Measurements from ENCODE around the gene EHHADH. TPM values are rescaled to one million over a fixed set of nuclear protein-coding genes. Genes with fewer than 3 reads are reported as not detected.

Gene EHHADH
- total and polyA plus RNA-seq, 9 of the 15 experiments (the other 6 are each of a cell fraction or from before 2014, with no cell fraction given): 3.6 to 6.4 (median 5.4) TPM

- POLR2A ChIA-PET: no interaction called here
- WGBS (ENCODE audit: insufficient coverage, low coverage, missing lambda C conversion rate): 12% methylated on average over 3 of the region's 3 CpGs
- peak; percentile 77 for ATAC-seq
- TF ChIP-seq DEAF1 (CRISPR knock-in tag; IDR thresholded peaks at IDR 0.05): no peak
- TF ChIP-seq ZNF644 (tag; IDR thresholded peaks at IDR 0.05; ENCODE audit: low read depth): no peak
- no peak for TF ChIP-seq JUN (IDR thresholded peaks at IDR 0.05; ENCODE audit: borderline replicate concordance, low read depth, low read length)
- TF ChIP-seq JUN (CRISPR knock-in tag; IDR thresholded peaks at IDR 0.05; ENCODE audit: borderline replicate concordance): no peak
- TF ChIP-seq MAFF (IDR thresholded peaks at IDR 0.05; ENCODE audit: low read length): peak; percentile 26; the same call in 1 of the 2 replicates
- 0 out of 2 replicates have a peak, but pooled peaks have one; percentile 8 for TF ChIP-seq PKNOX1 (IDR thresholded peaks at IDR 0.05)
- no peak for TF ChIP-seq NFIC (IDR thresholded peaks at IDR 0.05)
- TF ChIP-seq SMARCA4 (IDR thresholded peaks at IDR 0.05): 0 out of 2 replicates have a peak, but pooled peaks have one; percentile 43
- no peak for TF ChIP-seq THAP7 (CRISPR knock-in tag; IDR thresholded peaks at IDR 0.05)
- TF ChIP-seq POU5F1 (IDR thresholded peaks at IDR 0.05; ENCODE audit: borderline replicate concordance, low read depth, low read length, partially characterized antibody): no peak
- TF ChIP-seq BCLAF1 (IDR thresholded peaks at IDR 0.05; ENCODE audit: borderline replicate concordance in 1 of 2, control insufficient read depth in 1 of 2, low read depth in 2 of 2, low read length in 1 of 2): no peak
- no peak for TF ChIP-seq ZNF347 (CRISPR knock-in tag; IDR thresholded peaks at IDR 0.05; ENCODE audit: low read depth)
- no peak for TF ChIP-seq GTF2A2 (tag; IDR thresholded peaks at IDR 0.05)
- TF ChIP-seq ZNF133 (CRISPR knock-in tag; IDR thresholded peaks at IDR 0.05): no peak
Measured at GRCh38 chr3:185290266-185290665, 36.4 kb upstream of the EHHADH start.

More at GRCh38 chr3:185290266-185290665, 36.4 kb upstream of the EHHADH start:
- Histone ChIP-seq H3K4me1 (replicated peaks in 1 of 2; ENCODE audit: control insufficient read depth in 2 of 2, insufficient read depth in 2 of 2, low read length in 2 of 2) (peaks cover 1 to 4% of the 10 kb centered on the region in 2 experiments; a peak in 3 of 5 replicates), H4K20me1 (replicated peaks; ENCODE audit: control insufficient read depth, insufficient read depth, low read length) (no peaks in the 10 kb centered on the region), H3K27me3 (ENCODE audit: control insufficient read depth in 2 of 2, insufficient read depth in 2 of 2, low read length in 2 of 2) (no peaks in the 10 kb centered on the region), H3K27ac (ENCODE audit: extremely low read depth, low read depth, low read length) (peak overlapping the region; percentile 21; the same call in 1 of the 3 replicates), H3K9me1 (ENCODE audit: control insufficient read depth, insufficient read depth, low read length) (no peaks in the 10 kb centered on the region), H3K4me2 (ENCODE audit: insufficient read depth, low read length) (no peak overlapping the region), H3K9ac (ENCODE audit: insufficient read depth in 1 of 2, low read depth in 2 of 2, low read length in 2 of 2) (0 out of 4 replicates have a peak overlapping the region, but pooled peaks of 1 of the 2 experiments have one; percentile 12), H3K9me3 (replicated peaks; ENCODE audit: control insufficient read depth, insufficient read depth, low read depth, low read length) (no peaks in the 10 kb centered on the region), H2AFZ (ENCODE audit: low read depth, low read length) (peak overlapping the region; percentile 80), H3K4me3 (no peak overlapping the region), H3K36me3 (ENCODE audit: control insufficient read depth, insufficient read depth, low read length) (no peaks in the 10 kb centered on the region), H3K79me2 (ENCODE audit: control insufficient read depth, insufficient read depth, low read length) (no peaks in the 10 kb centered on the region)
- BruUV-seq (replicated peaks): no TSS peak
- CTCF ChIA-PET (ENCODE audit: low intra/inter-chr PET ratio): no interaction called here
- intact Hi-C loops (cut with micrococcal nuclease) (loop anchor here (1.0 kb wide), 1 partner anchor 18 kb away; no protein-coding TSS in a partner anchor), in situ Hi-C loops (cut with MboI) (no loop called here)
- FAIRE-seq (peak; percentile 64), DNase-seq (ENCODE audit: extremely low read depth in 1 of 4, low spot score in 3 of 4) (peak in 2 of 4 experiments; percentile 20 to 42)

Data from K562 (cell line).